Mucosa of descending colon (tissue), 3 donors: ENCODE measurements around the gene EXTL1. TPM values are rescaled to one million over a fixed set of nuclear protein-coding genes. Genes with fewer than 3 reads are reported as not detected.

Source experiments
- ATAC-seq: fragments of 200-7000 bp; cut with Tn5 transposase; one replicate; pipeline ENCODE4 v1.9.1; 2020; ENCODE audit warnings: mild to moderate bottlenecking, moderate library complexity
- DNase-seq, 3 donors: peaks; one replicate each; pipeline ENCODE4 v3.0.0-alpha.2; 2020
- H3K36me3 ChIP-seq: fragments of 200-600 bp; one replicate; pipeline ENCODE4 v1.8.0; 2021; ENCODE audit warnings: low read depth, mild to moderate bottlenecking
- H3K4me1 ChIP-seq: fragments of 200-600 bp; one replicate; pipeline ENCODE4 v1.8.0; 2021; ENCODE audit warnings: low read depth, mild to moderate bottlenecking
- H3K4me3 ChIP-seq: fragments of 200-600 bp; one replicate; pipeline ENCODE4 v1.8.0; 2021; ENCODE audit warnings: mild to moderate bottlenecking
- H3K9me3 ChIP-seq: fragments of 200-600 bp; one replicate; pipeline ENCODE4 v1.8.0; 2021; ENCODE audit warnings: mild to moderate bottlenecking
- intact Hi-C, 2 donors: fragments of 100-400 bp; cut with DNase I in 1 of 2; cut with micrococcal nuclease in 1 of 2; formaldehyde crosslinking; loops; one replicate each; pipeline versions ENCODE4 v1.11.0 to v1.11.1; 2022; cut with DNase I, micrococcal nuclease
- total RNA-seq, 3 donors: library from RNA; stranded (reverse); fragmentation: NEBNext Ultra II Directional in 2 of 3; extraction: Animal tissue kit (Norgen Biotek cat#: 25700) in 2 of 3; gene quantifications; one replicate each; pipeline versions ENCODE4 v1.2.1 to v1.2.4, GENCODE V29; 2021 to 2023
- TF ChIP-seq, protein P1 (sequence below): fragments of 200-600 bp; IDR thresholded peaks from one replicate; pipeline ENCODE4 v1.8.0; 2022; ENCODE audit warnings: antibody characterized with exemption, mild to moderate bottlenecking
- donor health status: DM: no; HTN: no; CAD: no; lungs with moderate emphysema.
- donor health status: DM: no; HTN: no; CAD: no.
- donor health status: DM: no; HTN: yes; CAD: no.

EXTL1 gene
- total RNA-seq, 3 donors from 2014 or later = 0.14 to 1.7 TPM; not detected in 1

DNA sequence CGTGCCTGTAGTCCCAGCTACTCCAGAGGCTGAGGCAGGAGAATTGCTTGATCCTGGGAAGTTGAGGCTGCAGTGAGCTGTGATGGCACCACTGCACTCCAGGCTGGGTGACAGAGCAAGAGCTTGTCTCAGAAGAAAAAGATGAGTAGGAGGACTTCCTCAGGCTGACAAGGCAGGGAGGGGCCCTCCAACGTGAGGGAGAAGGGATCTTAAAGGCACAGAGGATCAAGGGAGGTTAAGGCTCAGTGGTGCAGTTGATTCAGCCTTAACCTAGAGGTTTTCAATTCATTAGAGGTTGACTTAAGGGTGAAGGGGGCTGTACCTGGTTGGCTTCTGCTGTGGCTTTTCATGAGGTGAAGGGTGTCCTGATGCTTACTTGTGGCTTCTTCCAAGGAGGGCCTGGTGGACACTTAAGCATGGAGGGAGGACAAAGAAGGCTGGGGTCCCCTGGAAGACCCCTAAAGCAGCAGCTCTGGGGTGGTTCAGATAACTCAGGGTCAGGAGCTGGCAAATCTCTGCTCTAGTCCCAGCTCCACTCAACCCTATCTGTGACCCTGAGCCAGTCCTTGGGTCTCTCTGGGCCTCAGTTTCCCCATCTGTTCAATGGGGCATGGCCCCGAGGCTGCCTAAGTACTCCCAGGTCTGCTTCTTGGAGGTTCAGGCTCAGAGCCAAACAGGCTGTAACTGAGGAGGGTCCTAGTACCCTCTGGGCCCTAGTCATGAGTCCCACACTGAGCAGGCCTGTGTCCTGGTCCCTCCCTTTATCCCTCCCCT, 6.3 kb downstream of the EXTL1 start:
- ATAC-seq (peak; percentile 15), DNase-seq (no peak)
- Histone ChIP-seq H3K4me3 (no peak overlapping the region), H3K9me3 (no peaks in the 10 kb centered on the region), H3K36me3 (no peaks in the 10 kb centered on the region), H3K4me1 (no peaks in the 10 kb centered on the region)
- intact Hi-C loops = no loop called here
- TF ChIP-seq, protein P1, sequence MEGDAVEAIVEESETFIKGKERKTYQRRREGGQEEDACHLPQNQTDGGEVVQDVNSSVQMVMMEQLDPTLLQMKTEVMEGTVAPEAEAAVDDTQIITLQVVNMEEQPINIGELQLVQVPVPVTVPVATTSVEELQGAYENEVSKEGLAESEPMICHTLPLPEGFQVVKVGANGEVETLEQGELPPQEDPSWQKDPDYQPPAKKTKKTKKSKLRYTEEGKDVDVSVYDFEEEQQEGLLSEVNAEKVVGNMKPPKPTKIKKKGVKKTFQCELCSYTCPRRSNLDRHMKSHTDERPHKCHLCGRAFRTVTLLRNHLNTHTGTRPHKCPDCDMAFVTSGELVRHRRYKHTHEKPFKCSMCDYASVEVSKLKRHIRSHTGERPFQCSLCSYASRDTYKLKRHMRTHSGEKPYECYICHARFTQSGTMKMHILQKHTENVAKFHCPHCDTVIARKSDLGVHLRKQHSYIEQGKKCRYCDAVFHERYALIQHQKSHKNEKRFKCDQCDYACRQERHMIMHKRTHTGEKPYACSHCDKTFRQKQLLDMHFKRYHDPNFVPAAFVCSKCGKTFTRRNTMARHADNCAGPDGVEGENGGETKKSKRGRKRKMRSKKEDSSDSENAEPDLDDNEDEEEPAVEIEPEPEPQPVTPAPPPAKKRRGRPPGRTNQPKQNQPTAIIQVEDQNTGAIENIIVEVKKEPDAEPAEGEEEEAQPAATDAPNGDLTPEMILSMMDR = no peak

DNA sequence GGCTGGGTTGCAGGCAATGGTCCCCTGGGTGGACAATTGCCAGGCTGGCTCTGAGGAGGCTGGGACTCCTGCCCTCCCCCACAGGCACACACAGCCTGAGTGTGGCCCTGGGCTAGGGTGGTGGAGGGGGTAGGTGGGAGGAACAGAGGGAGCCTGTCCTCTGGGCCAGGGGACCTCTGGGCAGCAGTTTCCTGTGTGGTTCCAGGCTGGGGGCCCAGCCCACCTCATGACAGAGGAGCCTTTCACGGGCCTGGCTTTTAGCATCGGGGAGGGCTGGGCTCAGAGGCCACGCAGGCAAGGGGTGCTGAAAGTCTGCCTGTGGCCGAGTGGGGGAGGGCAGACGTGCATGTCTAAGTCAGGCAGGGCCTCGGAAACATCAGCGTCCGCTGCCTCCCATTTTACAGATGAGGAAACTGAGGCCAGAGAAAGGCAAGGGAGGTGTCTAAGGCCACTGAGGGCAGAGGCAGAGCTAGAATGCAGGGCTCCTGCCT, 7.0 kb downstream of the EXTL1 start:
- intact Hi-C loops = no loop called here
- ATAC-seq (no peak), DNase-seq (no peak)
- H3K9me3 ChIP-seq = no peaks in the 10 kb centered on the region
- H3K4me3 ChIP-seq = no peak overlapping the region
- H3K4me1 ChIP-seq = no peaks in the 10 kb centered on the region
- TF ChIP-seq, protein P1 = no peak
- no peaks in the 10 kb centered on the region for H3K36me3 ChIP-seq

DNA sequence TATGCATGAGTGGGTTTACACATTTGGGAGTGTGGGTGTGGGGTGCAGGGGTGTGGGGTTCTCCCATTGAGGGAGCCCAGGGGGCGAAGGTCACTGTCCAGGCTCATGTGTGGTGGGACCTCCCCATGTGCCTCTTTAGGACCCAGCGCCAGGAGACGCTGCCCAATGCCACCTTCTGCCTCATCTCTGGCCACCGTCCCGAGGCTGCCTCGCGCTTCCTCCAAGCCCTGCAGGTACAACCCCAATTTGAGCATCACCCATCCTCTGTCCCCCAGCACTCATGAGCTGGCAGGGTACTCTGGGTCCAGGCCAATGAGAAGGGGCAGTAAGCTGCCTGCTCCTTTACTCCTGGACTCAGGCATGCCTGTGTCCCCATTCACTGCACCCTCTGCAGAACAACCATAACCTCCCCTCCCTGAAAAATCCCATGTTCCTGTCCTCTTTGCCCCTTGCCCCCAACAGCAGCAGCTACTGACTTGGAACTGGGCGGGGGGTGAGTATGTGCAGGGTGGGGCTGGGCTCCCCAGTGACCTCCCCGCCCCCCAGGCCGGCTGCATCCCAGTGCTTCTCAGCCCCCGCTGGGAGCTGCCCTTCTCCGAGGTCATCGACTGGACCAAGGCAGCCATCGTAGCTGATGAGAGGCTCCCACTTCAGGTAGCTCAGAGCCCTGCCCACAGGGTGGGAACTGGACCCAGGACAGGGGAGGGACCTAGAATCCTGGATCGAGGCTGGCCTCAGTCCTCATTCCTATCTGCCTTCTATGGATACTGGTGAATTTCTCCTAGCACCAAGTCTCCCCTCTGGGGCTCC, 7.7 kb downstream of the EXTL1 start:
- intact Hi-C loops = no loop called here
- ATAC-seq (no peak), DNase-seq (no peak)
- H3K4me1 ChIP-seq = no peaks in the 10 kb centered on the region
- TF ChIP-seq, protein P1 = no peak
- H3K36me3 ChIP-seq = no peaks in the 10 kb centered on the region
- H3K9me3 ChIP-seq = no peaks in the 10 kb centered on the region
- no peak overlapping the region for H3K4me3 ChIP-seq

DNA sequence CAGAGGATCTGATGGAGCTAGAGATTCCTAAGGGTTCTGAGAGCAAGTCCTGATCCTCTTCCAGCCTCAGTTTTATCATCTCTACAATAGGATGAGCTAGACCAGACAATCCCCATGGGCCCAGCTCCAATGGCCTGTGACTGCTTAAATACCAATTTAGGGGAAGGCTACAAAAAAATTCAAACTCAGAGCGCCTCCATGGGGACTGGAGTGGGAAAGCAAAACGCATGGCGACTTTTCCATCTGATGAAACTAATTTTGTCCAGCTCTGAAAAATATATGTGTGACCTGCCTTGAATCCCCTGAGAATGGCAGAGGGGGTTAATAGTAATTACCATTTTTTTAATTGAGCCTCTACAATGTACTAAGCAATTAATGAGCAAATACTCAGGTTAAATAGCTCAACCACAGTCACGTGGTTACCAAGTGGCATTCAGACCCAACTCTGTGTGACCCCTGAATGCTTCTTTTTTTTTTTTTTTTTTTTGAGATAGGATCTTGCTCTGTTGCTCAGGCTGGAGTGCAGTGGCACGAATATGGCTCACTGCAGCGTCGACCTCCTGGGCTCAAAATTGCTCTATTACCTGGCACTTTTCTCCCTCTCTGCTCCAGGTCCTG, 8.4 kb downstream of the EXTL1 start:
- intact Hi-C loops = loop anchor here in 1 of 2 donors (10.0 kb wide), 1 partner anchor 115 kb away; no protein-coding TSS in a partner anchor
- Histone ChIP-seq H3K9me3 (no peaks in the 10 kb centered on the region), H3K36me3 (no peaks in the 10 kb centered on the region), H3K4me1 (peaks cover 5% of the 10 kb centered on the region), H3K4me3 (no peak overlapping the region)
- no peak for DNase-seq
- no peak for ATAC-seq
- TF ChIP-seq, protein P1 = no peak

DNA sequence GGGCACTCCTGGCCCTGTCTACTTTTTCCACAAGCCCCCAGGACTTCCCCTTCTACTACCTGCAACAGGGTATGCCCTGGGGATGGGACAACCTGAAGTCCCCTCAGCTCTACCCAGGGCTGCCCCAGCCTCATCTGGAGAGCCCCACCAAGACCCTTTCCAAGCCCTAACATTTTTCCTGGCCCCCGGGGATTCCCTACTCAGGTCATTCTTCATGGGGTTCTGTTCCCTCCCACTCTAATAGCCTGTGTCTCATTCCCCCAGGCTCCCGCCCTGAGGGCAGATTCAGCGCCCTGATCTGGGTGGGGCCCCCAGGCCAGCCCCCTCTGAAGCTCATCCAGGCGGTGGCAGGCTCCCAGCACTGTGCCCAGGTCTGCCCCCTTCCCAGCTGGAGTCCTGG, 9.6 kb downstream of the EXTL1 start:
- Histone ChIP-seq H3K9me3 (no peaks in the 10 kb centered on the region), H3K36me3 (no peaks in the 10 kb centered on the region), H3K4me3 (no peak overlapping the region), H3K4me1 (peaks cover 7% of the 10 kb centered on the region)
- DNase-seq (no peak), ATAC-seq (no peak)
- intact Hi-C loops = loop anchor here in 1 of 2 donors (10.0 kb wide), 1 partner anchor 114 kb away; no protein-coding TSS in a partner anchor
- TF ChIP-seq, protein P1 = no peak
